Articular chondrocyte of knee joint (primary cell): ENCODE data around the gene GPR35. TPM values are rescaled to one million over a fixed set of nuclear protein-coding genes. Genes with fewer than 3 reads are reported as not detected.

Experiments used
- small RNA-seq: library from RNA; depleted of rRNA; stranded (forward); fragments of <200 nt; gene quantifications from one replicate; pipeline ENCODE3, GENCODE V24; 2012
- total RNA-seq: library from RNA; depleted of rRNA; stranded (reverse); fragments of >200 nt; gene quantifications from 2 replicates; pipeline ENCODE4 v1.2.3, GENCODE V29; 2012

GPR35 gene
- total RNA-seq = 0.54 and 0.65 TPM in 2 replicates

GRCh38 chr2:240624950-240625621 lies at the start of gene GPR35:
Gene GPR35 (plus strand): TSS chr2:240625480. CDS start chr2:240629953, 4,473 bp downstream.

GRCh38 chr2:240586198-240586918 lies 38.9 kb upstream of the GPR35 start, which contains the start of gene CAPN10:
Gene CAPN10 (plus strand): TSS chr2:240586734. CDS start chr2:240586912, 178 bp downstream.

Small RNA genes lying within 50 kb of the gene (small RNA-seq; reads per million reads assigned to genes)
- gene AC011298.3 = not detected

Other genes with a start within 250 kb of the GPR35 start
- 58.0 and 63.9 TPM in 2 replicates for gene GPC1, start 189.8 kb upstream of the GPR35 start, total RNA-seq
- 7.6 and 8.4 TPM in 2 replicates for gene ANKMY1, start 67.5 kb upstream of the GPR35 start, total RNA-seq
- gene DUSP28, start 65.1 kb upstream of the GPR35 start, total RNA-seq = 2.8 and 3.1 TPM in 2 replicates
- gene RNPEPL1, start 57.0 kb upstream of the GPR35 start, total RNA-seq = 7.0 and 15.0 TPM in 2 replicates
- gene CAPN10, start 38.7 kb upstream of the GPR35 start, total RNA-seq = 9.5 and 11.0 TPM in 2 replicates
- not detected in 2 replicates for gene AQP12B, start 57.4 kb downstream of the GPR35 start, total RNA-seq
- not detected in 2 replicates for gene AQP12A, start 66.4 kb downstream of the GPR35 start, total RNA-seq
- under 0.01 TPM in 1 of 2 replicates, not detected in the other for gene KIF1A, start 194.7 kb downstream of the GPR35 start, total RNA-seq
- not detected in 2 replicates for gene AGXT, start 243.3 kb downstream of the GPR35 start, total RNA-seq